Stimulated activated CD4-positive, alpha-beta T cell treated with anti-CD3 and anti-CD28 coated beads, TNF-alpha, amount 100 ng/mL, for 1 hour (primary cell): ENCODE measurements around the gene NKD2.
"Not testable (repeated sequence)": the region's sequence is repeated elsewhere in the genome, so short reads cannot be mapped to it uniquely, and the experiment has no call there.

Experiments
- DNase-seq, 3 donors: peaks; one replicate each; pipeline ENCODE4 v3.0.0-alpha.2; 2020; ENCODE audit warnings: low read depth in 3 of 3, low spot score in 1 of 3

Gene NKD2

GRCh38 chr5:1056611-1057484, 48.2 kb downstream of the NKD2 start:
- no peak for DNase-seq

GRCh38 chr5:1057485-1058082, 49.0 kb downstream of the NKD2 start:
- no peak for DNase-seq

GRCh38 chr5:1058083-1058945, 49.7 kb downstream of the NKD2 start:
- DNase-seq, result no peak

- no peak for DNase-seq
These were observed 50.6 kb downstream of the NKD2 start for GRCh38 chr5:1058988-1059883.

- DNase-seq, result no peak
These were observed 51.3 kb downstream of the NKD2 start for GRCh38 chr5:1059884-1060263.

GRCh38 chr5:1060535-1060981, 52.0 kb downstream of the NKD2 start:
- no peak for DNase-seq

- DNase-seq, result not testable (repeated sequence)
These were observed 52.7 kb downstream of the NKD2 start for GRCh38 chr5:1061292-1061691.

- no peak for DNase-seq
These were observed 53.3 kb downstream of the NKD2 start for GRCh38 chr5:1061916-1062315.

GRCh38 chr5:1062761-1063568, 54.4 kb downstream of the NKD2 start:
- DNase-seq, result no peak

- no peak for DNase-seq
These were observed 55.2 kb downstream of the NKD2 start for GRCh38 chr5:1063661-1064382.

GRCh38 chr5:1064383-1065142, 56.0 kb downstream of the NKD2 start:
- DNase-seq, result no peak

GRCh38 chr5:1065143-1065750, 56.6 kb downstream of the NKD2 start:
- DNase-seq, result no peak

GRCh38 chr5:1065891-1066650, 57.5 kb downstream of the NKD2 start:
- DNase-seq, result no peak

- DNase-seq, result no peak
These were observed 58.1 kb downstream of the NKD2 start for GRCh38 chr5:1066676-1067075.

GRCh38 chr5:1067141-1068121, 58.8 kb downstream of the NKD2 start:
- no peak for DNase-seq
